HepG2 (cell line): ENCODE data around the gene AEBP1. TPM values are rescaled to one million over a fixed set of nuclear protein-coding genes. Genes with fewer than 3 reads are reported as not detected.

Source experiments
- ATAC-seq: fragments of 200-7000 bp; cut with Tn5 transposase; 3 replicates; pipeline ENCODE4 v1.9.1; 2020; ENCODE audit warnings: mild to moderate bottlenecking, moderate library complexity
- BruUV-seq: library from RNA; stranded (reverse); fragments of 400-500 nt; replicated peaks from 2 replicates; lab custom pipeline; 2021; lab: Mats Ljungman, UMichigan
- CTCF ChIA-PET: fragments of 300-600 bp; formaldehyde crosslinking; extraction: SDS; loops from one replicate; lab custom pipeline; 2021; ENCODE audit warnings: low total read pairs, inconsistent platforms, low intra/inter-chr PET ratio; lab: Yijun Ruan, JAX
- POLR2A ChIA-PET: fragments of 350-600 bp; sonication (Branson Sonifier 250); formaldehyde crosslinking; loops from one replicate; lab custom pipeline; 2020; ENCODE audit warnings: antibody characterized with exemption, inconsistent platforms; lab: Yijun Ruan, JAX
- DNase-seq: peaks from one replicate; pipeline ENCODE4 v3.0.0-alpha.2; 2015; ENCODE audit warnings: low spot score
- FAIRE-seq: peaks from 3 replicates; lab custom pipeline; 2011; peaks lifted over from hg19 to GRCh38; lab: Jason Lieb, UNC
- H2AFZ ChIP-seq: one replicate; pipeline ENCODE4 v1.6.1; 2011; ENCODE audit warnings: low read length, inconsistent platforms
- H3K27ac ChIP-seq: fragments of 300-600 bp; 3 replicates; pipeline ENCODE4 v1.8.0; 2011; ENCODE audit warnings: mixed run types, mild to moderate bottlenecking, mixed read lengths, low read length, inconsistent platforms; ENCODE audit not compliant: insufficient read depth; ENCODE audit errors: extremely low read length
- H3K27me3 ChIP-seq, 2 experiments: fragments of 200-600 bp in 1 of 2; 2 replicates in 1 of 2; 3 replicates in 1 of 2; pipeline versions ENCODE4 v1.6.0 to v1.8.0; 2011; ENCODE audit warnings: low read length in 2 of 2, mild to moderate bottlenecking in 2 of 2, moderate library complexity in 2 of 2, inconsistent platforms in 1 of 2; ENCODE audit not compliant: insufficient read depth in 2 of 2, control insufficient read depth in 1 of 2
- H3K36me3 ChIP-seq, 2 experiments: fragments of 200-600 bp in 1 of 2; replicated peaks in 1 of 2; 2 replicates in 1 of 2; 3 replicates in 1 of 2; pipeline versions ENCODE4 v1.5.1 to v1.8.0; 2011; ENCODE audit warnings: low read length in 2 of 2, inconsistent platforms in 1 of 2; ENCODE audit not compliant: insufficient read depth in 2 of 2, control insufficient read depth in 1 of 2
- H3K4me1 ChIP-seq: 2 replicates; pipeline ENCODE4 v1.5.1; 2012; ENCODE audit warnings: low read length, inconsistent platforms; ENCODE audit not compliant: insufficient read depth
- H3K4me2 ChIP-seq: 2 replicates; pipeline ENCODE4 v1.6.0; 2011; ENCODE audit warnings: low read depth, low read length, inconsistent platforms
- H3K4me3 ChIP-seq, 3 experiments: fragments of 200-600 bp in 1 of 3; sonication (generic), shearing (Covaris generic) in 1 of 3; replicated peaks in 1 of 3; 2 replicates each; pipeline ENCODE4 v1.5.1; 2011 to 2016; ENCODE audit warnings: low read length in 3 of 3, inconsistent platforms in 2 of 3, low read depth in 2 of 3, mild to moderate bottlenecking in 2 of 3, control low read depth in 1 of 3, mixed read lengths in 1 of 3; ENCODE audit not compliant: insufficient read depth in 1 of 3
- H3K79me2 ChIP-seq: one replicate; pipeline ENCODE4 v1.6.1; 2011; ENCODE audit warnings: low read length, inconsistent platforms; ENCODE audit not compliant: insufficient read depth
- H3K9ac ChIP-seq: 2 replicates; pipeline ENCODE4 v1.6.0; 2011; ENCODE audit warnings: mild to moderate bottlenecking, low read depth, low read length, inconsistent platforms; ENCODE audit not compliant: insufficient read depth
- H3K9me3 ChIP-seq: 2 replicates; pipeline ENCODE4 v1.5.1; 2012; ENCODE audit warnings: mild to moderate bottlenecking, low read length
- H4K20me1 ChIP-seq: 2 replicates; pipeline ENCODE4 v1.6.0; 2011; ENCODE audit warnings: inconsistent platforms, mild to moderate bottlenecking, low read length, moderate library complexity; ENCODE audit not compliant: insufficient read depth
- ARNT2 ChIP-seq: sonication (generic); formaldehyde crosslinking; IDR thresholded peaks from 2 replicates; pipeline ENCODE4 v1.8.0; 2022; ENCODE audit warnings: mild to moderate bottlenecking, low read depth, missing genetic modification reagents, moderate library complexity
- ATF1 ChIP-seq: IDR thresholded peaks from 2 replicates; pipeline ENCODE4 v1.6.1; 2016; ENCODE audit warnings: mild to moderate bottlenecking, control low read depth
- BCL6 ChIP-seq: IDR thresholded peaks from 2 replicates; pipeline ENCODE4 v1.6.1; 2016; ENCODE audit warnings: missing genetic modification reagents, missing compliant biosample characterization
- HES4 ChIP-seq: sonication (generic); formaldehyde crosslinking; IDR thresholded peaks from 2 replicates; pipeline ENCODE4 v1.9.0; 2021; ENCODE audit warnings: mild to moderate bottlenecking, missing genetic modification reagents, borderline replicate concordance
- NFYC ChIP-seq: IDR thresholded peaks from 2 replicates; pipeline ENCODE4 v1.6.1; 2016; ENCODE audit warnings: missing genetic modification reagents, missing compliant biosample characterization
- POGZ ChIP-seq: sonication (generic); formaldehyde crosslinking; IDR thresholded peaks from 2 replicates; pipeline ENCODE4 v1.4.0; 2020; ENCODE audit warnings: mild to moderate bottlenecking, missing genetic modification reagents
- SIN3A ChIP-seq: IDR thresholded peaks from 2 replicates; pipeline ENCODE4 v1.6.1; 2011; ENCODE audit warnings: low read depth, mild to moderate bottlenecking, control low read depth, low read length, borderline replicate concordance
- SRSF1 ChIP-seq: fragments of 200-400 bp; formaldehyde crosslinking; optimal IDR thresholded peaks from 2 replicates; pipeline ENCODE3; 2017; ENCODE audit warnings: mild to moderate bottlenecking, low read depth, low read length, moderate library complexity
- ZBTB34 ChIP-seq: sonication (generic); formaldehyde crosslinking; IDR thresholded peaks from 2 replicates; pipeline ENCODE4 v1.8.0; 2022; ENCODE audit warnings: mild to moderate bottlenecking, missing genetic modification reagents
- ZNF143 ChIP-seq: sonication (generic); formaldehyde crosslinking; IDR thresholded peaks from 2 replicates; pipeline ENCODE4 v1.4.0; 2020; ENCODE audit warnings: missing genetic modification reagents
- ZNF335 ChIP-seq: sonication (generic); formaldehyde crosslinking; IDR thresholded peaks from 2 replicates; pipeline ENCODE4 v1.4.0; 2020; ENCODE audit warnings: missing genetic modification reagents
- ZNF33A ChIP-seq: sonication (generic); formaldehyde crosslinking; IDR thresholded peaks from 2 replicates; pipeline ENCODE4 v1.5.1; 2020; ENCODE audit warnings: missing genetic modification reagents, mild to moderate bottlenecking, moderate library complexity, borderline replicate concordance
- ZNF549 ChIP-seq: sonication (generic); formaldehyde crosslinking; IDR thresholded peaks from 2 replicates; pipeline ENCODE4 v1.5.0; 2020; ENCODE audit warnings: missing genetic modification reagents
- ZNF687 ChIP-seq: sonication (generic); formaldehyde crosslinking; IDR thresholded peaks from 2 replicates; pipeline ENCODE4 v1.5.1; 2020; ENCODE audit warnings: mild to moderate bottlenecking, missing genetic modification reagents, moderate library complexity
- WGBS: methylation state at CpG from one replicate; pipeline ENCODE4 v1.1.6; 2017; ENCODE audit warnings: low lambda C conversion rate; 5-methylcytosine and 5-hydroxymethylcytosine counted together
- in situ Hi-C: cut with HindIII; loops from 2 replicates; pipeline ENCODE4 v1.10.0; 2017; ENCODE audit warnings: low pct_unique_long_range_greater_than_20kb; ENCODE audit not compliant: extremely low pct_ligation_motif_present
- intact Hi-C: fragments of 100-400 bp; cut with micrococcal nuclease; formaldehyde crosslinking; loops from one replicate; pipeline ENCODE4 v1.10.0; 2022; ENCODE audit not compliant: unreplicated experiment
- polyA plus RNA-seq, 8 experiments: library from polyadenylated mRNA; depleted of rRNA in 3 of 8; stranded (reverse) in 7 of 8; unstranded in 1 of 8; fragments of >200 nt; fragmentation: Illumina TruSeq in 4 of 8; extraction: Trizol in 4 of 8; gene quantifications; 2 replicates each; pipeline versions ENCODE4 v1.2.1 to v1.2.3, GENCODE V29; 2011 to 2016; ENCODE audit warnings: low read depth in 4 of 8, missing spikeins in 1 of 8, mixed read lengths in 1 of 8; ENCODE audit not compliant: insufficient read depth in 1 of 8
- total RNA-seq, 5 experiments: library from RNA; depleted of rRNA; stranded (reverse); fragments of >200 nt; fragmentation: Illumina TruSeq; extraction: Trizol; gene quantifications; 2 replicates each; pipeline ENCODE4 v1.2.3, GENCODE V29; 2016; ENCODE audit warnings: low read depth in 1 of 5
- TF ChIP-seq, protein P1 (sequence below): IDR thresholded peaks from 2 replicates; pipeline ENCODE4 v1.6.1; 2016; ENCODE audit warnings: low read depth, borderline replicate concordance
- TF ChIP-seq, protein P2 (sequence below): IDR thresholded peaks from 2 replicates; pipeline ENCODE4 v1.6.1; 2012; ENCODE audit warnings: inconsistent platforms

The AEBP1 gene
- total and polyA plus RNA-seq, 2 of the 13 experiments (the other 11 are each of a cell fraction or from before 2014, with no cell fraction given): 0.22 to 0.55 TPM

GRCh38 chr7:44155191-44156185, 51.3 kb downstream of the AEBP1 start:
- WGBS: 21% methylated on average over 6 of the region's 8 CpGs
- no peak for TF ChIP-seq ATF1 (CRISPR knock-in tag)
- TF ChIP-seq SIN3A: no peak
- no peak for TF ChIP-seq ZNF143 (CRISPR knock-in tag)
- no peak for TF ChIP-seq NFYC (CRISPR knock-in tag)
- TF ChIP-seq ZNF33A (CRISPR knock-in tag): no peak
- TF ChIP-seq BCL6: no peak
- no peak for TF ChIP-seq ZNF687 (CRISPR knock-in tag)
- TF ChIP-seq ZNF335 (CRISPR knock-in tag): no peak
- TF ChIP-seq SRSF1: no peak
- no peak for TF ChIP-seq HES4 (CRISPR knock-in tag)
- no peak for TF ChIP-seq ARNT2 (CRISPR knock-in tag)
- TF ChIP-seq, protein P1, sequence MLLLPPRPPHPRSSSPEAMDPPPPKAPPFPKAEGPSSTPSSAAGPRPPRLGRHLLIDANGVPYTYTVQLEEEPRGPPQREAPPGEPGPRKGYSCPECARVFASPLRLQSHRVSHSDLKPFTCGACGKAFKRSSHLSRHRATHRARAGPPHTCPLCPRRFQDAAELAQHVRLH: no peak
- no peak for TF ChIP-seq ZBTB34 (CRISPR knock-in tag)
- TF ChIP-seq ZNF549 (CRISPR knock-in tag): no peak
- TF ChIP-seq, protein P2, sequence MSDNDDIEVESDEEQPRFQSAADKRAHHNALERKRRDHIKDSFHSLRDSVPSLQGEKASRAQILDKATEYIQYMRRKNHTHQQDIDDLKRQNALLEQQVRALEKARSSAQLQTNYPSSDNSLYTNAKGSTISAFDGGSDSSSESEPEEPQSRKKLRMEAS: no peak
- no peak for TF ChIP-seq POGZ (CRISPR knock-in tag)
- no peaks in the 10 kb centered on the region for H3K79me2 ChIP-seq
- no TSS peak for BruUV-seq
- no peak overlapping the region for H3K4me2 ChIP-seq
- no peak overlapping the region for H3K4me3 ChIP-seq
- peaks cover 9% of the 10 kb centered on the region for H3K4me1 ChIP-seq
- POLR2A ChIA-PET: no interaction called here
- H3K9me3 ChIP-seq: no peaks in the 10 kb centered on the region
- H3K36me3 ChIP-seq: no peaks in the 10 kb centered on the region
- no peak for ATAC-seq
- intact Hi-C loops (no loop called here), in situ Hi-C loops (no loop called here)
- H3K9ac ChIP-seq: no peak overlapping the region
- no peak for DNase-seq
- CTCF ChIA-PET: no interaction called here
- no peak for FAIRE-seq
- no peak overlapping the region for H2AFZ ChIP-seq
- no peak overlapping the region for H3K27ac ChIP-seq
- no peaks in the 10 kb centered on the region for H4K20me1 ChIP-seq
- peaks cover 2 to 37% of the 10 kb centered on the region in 2 experiments; a peak in 3 of 5 replicates for H3K27me3 ChIP-seq
